Kidney capillary endothelial cell (primary cell): ENCODE measurements around the gene SDR9C7.

ENCODE experiments used
- DNase-seq: peaks from one replicate; pipeline ENCODE4 v3.0.0-alpha.2; 2018; ENCODE audit warnings: low spot score

Gene SDR9C7

DNA sequence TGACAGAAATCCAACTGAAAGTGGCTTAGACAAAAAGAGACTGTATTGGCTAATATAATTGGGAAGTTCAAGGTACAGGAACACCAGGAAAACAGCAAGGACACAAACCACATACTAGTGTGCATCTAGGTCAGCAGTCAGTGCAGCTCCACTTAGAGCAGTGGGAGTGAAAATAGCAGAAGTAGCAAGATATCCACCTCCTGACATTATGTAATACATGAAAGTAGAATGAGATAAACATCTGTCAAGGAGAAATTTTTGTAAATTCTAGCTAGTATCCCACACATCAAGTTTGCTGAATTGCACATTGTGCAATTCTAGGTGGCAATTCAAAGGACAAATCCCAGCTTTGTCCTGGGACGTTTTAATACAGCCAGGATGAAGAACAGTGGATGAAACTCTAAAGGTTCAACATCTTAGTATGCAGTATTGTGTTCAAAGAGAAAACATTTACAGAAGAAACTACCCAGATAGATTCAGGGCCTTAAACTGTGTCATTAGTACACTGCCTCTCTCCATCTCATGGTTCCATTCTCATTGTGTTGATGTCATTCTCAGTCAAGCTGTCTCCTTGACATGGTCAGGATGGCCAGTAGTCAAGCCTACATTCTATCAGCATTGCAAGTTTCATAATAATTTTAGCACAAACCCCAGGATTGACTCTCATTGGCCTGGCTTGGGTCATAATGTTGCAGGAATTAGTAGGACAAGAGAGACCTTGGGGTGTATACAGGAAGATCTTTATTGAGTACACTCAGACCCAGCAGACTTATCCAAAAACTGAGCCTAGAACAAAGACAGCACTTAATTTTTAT lies 56.8 kb downstream of the SDR9C7 start:
- no peak for DNase-seq

DNA sequence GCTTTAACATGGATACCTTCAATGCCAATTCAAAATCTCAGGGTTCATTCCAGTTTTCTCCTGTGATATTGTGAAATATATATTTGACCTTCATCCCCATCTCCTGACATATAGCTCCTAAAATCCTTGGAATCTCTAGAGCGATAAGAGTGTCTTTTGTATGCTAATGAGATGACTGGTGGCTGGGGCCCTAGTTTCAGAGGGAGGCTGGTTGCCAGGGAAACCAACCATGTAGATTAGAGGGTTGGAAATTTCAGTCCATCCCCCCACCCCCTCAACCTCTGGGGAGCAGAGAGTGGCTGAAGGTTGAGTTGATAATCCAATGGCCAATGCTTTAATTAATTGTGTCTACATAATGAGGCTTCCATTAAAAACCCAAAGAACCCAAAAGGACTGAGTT lies 59.4 kb downstream of the SDR9C7 start:
- no peak for DNase-seq

DNA sequence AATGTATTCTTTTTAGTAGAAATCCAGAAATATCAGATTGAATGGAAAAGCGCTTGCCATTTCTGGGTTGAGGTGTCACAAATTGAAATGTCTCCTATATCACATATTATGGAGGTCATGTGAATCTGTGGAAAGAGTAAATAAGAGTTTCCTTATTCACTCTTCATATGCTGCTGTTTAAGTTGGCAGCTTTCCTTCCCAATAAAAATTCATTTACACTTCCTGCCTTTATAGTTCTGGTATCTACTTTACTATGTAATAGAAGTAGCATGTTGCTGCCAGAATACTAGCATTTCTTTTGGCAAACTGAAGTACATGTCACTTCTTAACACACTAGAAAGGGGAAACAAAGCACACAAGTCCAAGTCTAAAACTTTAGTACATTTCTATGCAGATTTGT lies 60.8 kb downstream of the SDR9C7 start:
- no peak for DNase-seq
